H1 (cell line): Measurements from ENCODE around the gene FAM149B1. TPM values are rescaled to one million over a fixed set of nuclear protein-coding genes. Genes with fewer than 3 reads are reported as not detected.
A peak's percentile ranks its signal among the peaks of the same experiment; 100 is the strongest.

ENCODE experiments used
- CTCF ChIA-PET: fragments of 300-600 bp; sonication (Branson Sonifier 250); formaldehyde crosslinking; loops from one replicate; lab custom pipeline; 2021; ENCODE audit not compliant: partially characterized antibody; lab: Charles Lee
- POLR2A ChIA-PET: fragments of 300-600 bp; sonication (Branson Sonifier 250); formaldehyde crosslinking; loops from one replicate; lab custom pipeline; 2021; ENCODE audit warnings: inconsistent platforms; ENCODE audit not compliant: partially characterized antibody; lab: Charles Lee
- DNase-seq, 2 experiments: peaks; one replicate each; pipeline versions ENCODE4 v3.0.0 to v3.0.0-alpha.2; 2010 to 2022; ENCODE audit warnings: low spot score in 2 of 2, low read depth in 1 of 2, mixed read lengths in 1 of 2
- FAIRE-seq: peaks from 2 replicates; lab custom pipeline; 2011; peaks lifted over from hg19 to GRCh38; lab: Jason Lieb, UNC
- H2AFZ ChIP-seq: 2 replicates; pipeline ENCODE4 v1.8.1; 2012; ENCODE audit warnings: low read length, inconsistent platforms
- H2AK5ac ChIP-seq: 2 replicates; pipeline ENCODE4 v1.6.1; 2013; ENCODE audit warnings: low read depth, low read length
- H2BK120ac ChIP-seq: replicated peaks from 2 replicates; pipeline ENCODE3; 2013; ENCODE audit warnings: low read depth, low read length, inconsistent platforms
- H2BK12ac ChIP-seq: 2 replicates; pipeline ENCODE4 v1.6.1; 2013; ENCODE audit warnings: low read depth, low read length
- H2BK15ac ChIP-seq: 2 replicates; pipeline ENCODE4 v1.6.1; 2013; ENCODE audit warnings: low read length
- H2BK20ac ChIP-seq: 2 replicates; pipeline ENCODE4 v1.6.1; 2013; ENCODE audit warnings: low read length
- H2BK5ac ChIP-seq: 2 replicates; pipeline ENCODE4 v1.6.1; 2013; ENCODE audit warnings: low read depth, low read length
- H3K14ac ChIP-seq: 2 replicates; pipeline ENCODE4 v1.6.1; 2013; ENCODE audit warnings: inconsistent platforms; ENCODE audit not compliant: insufficient read length
- H3K18ac ChIP-seq: 2 replicates; pipeline ENCODE4 v1.6.1; 2013; ENCODE audit warnings: low read length; ENCODE audit errors: extremely low read depth
- H3K23ac ChIP-seq: 2 replicates; pipeline ENCODE4 v1.6.1; 2013; ENCODE audit warnings: inconsistent platforms; ENCODE audit not compliant: insufficient read length
- H3K23me2 ChIP-seq: 2 replicates; pipeline ENCODE4 v1.6.1; 2013; ENCODE audit warnings: low read depth, low read length
- H3K27ac ChIP-seq: 2 replicates; pipeline ENCODE4 v1.6.1; 2011; ENCODE audit warnings: low read depth, low read length, inconsistent platforms
- H3K27me3 ChIP-seq, 4 experiments: replicated peaks in 1 of 4; 1 replicate in 1 of 4; 2 replicates in 3 of 4; pipeline versions ENCODE4 v1.6.1 to v1.8.1; 2011 to 2013; ENCODE audit warnings: low read length in 3 of 4, mild to moderate bottlenecking in 3 of 4, inconsistent platforms in 2 of 4, mixed read lengths in 2 of 4, moderate library complexity in 1 of 4; ENCODE audit not compliant: control insufficient read depth in 3 of 4, insufficient read depth in 3 of 4; ENCODE audit errors: extremely low read depth in 1 of 4
- H3K36me3 ChIP-seq, 4 experiments: 2 replicates each; pipeline versions ENCODE4 v1.6.1 to v1.8.1; 2011 to 2013; ENCODE audit warnings: mild to moderate bottlenecking in 4 of 4, low read length in 3 of 4, moderate library complexity in 2 of 4, control low read depth in 1 of 4, inconsistent platforms in 1 of 4; ENCODE audit not compliant: insufficient read depth in 4 of 4, control insufficient read depth in 2 of 4
- H3K4ac ChIP-seq: replicated peaks from 2 replicates; pipeline ENCODE3; 2013; ENCODE audit warnings: low read length, low read depth, mixed read lengths, inconsistent platforms; ENCODE audit not compliant: insufficient read length
- H3K4me1 ChIP-seq, 4 experiments: replicated peaks in 1 of 4; 1 replicate in 1 of 4; 2 replicates in 3 of 4; pipeline versions ENCODE4 v1.6.1 to v1.8.1; 2011 to 2013; ENCODE audit warnings: low read length in 3 of 4, inconsistent platforms in 2 of 4, mixed read lengths in 1 of 4; ENCODE audit not compliant: insufficient read depth in 4 of 4, control insufficient read depth in 3 of 4
- H3K4me2 ChIP-seq, 2 experiments: 2 replicates each; pipeline versions ENCODE4 v1.6.1 to v1.8.1; 2011 to 2013; ENCODE audit warnings: low read depth in 2 of 2, low read length in 2 of 2, control low read depth in 1 of 2, inconsistent platforms in 1 of 2, mild to moderate bottlenecking in 1 of 2; ENCODE audit not compliant: insufficient read depth in 1 of 2
- H3K4me3 ChIP-seq, 4 experiments: fragments of 200-600, 300-600 bp in 1 of 4; sonication (generic), shearing (Covaris generic), sonication (Bioruptor Twin) in 1 of 4; 2 replicates each; pipeline versions ENCODE4 v1.5.1 to v1.8.1; 2011 to 2016; ENCODE audit warnings: low read length in 4 of 4, low read depth in 3 of 4, control low read depth in 2 of 4, inconsistent platforms in 2 of 4, mild to moderate bottlenecking in 2 of 4, mixed read lengths in 1 of 4, moderate library complexity in 1 of 4; ENCODE audit not compliant: insufficient read depth in 2 of 4; ENCODE audit errors: extremely low read depth in 1 of 4
- H3K56ac ChIP-seq: replicated peaks from 2 replicates; pipeline ENCODE3; 2013; ENCODE audit warnings: low read depth, mild to moderate bottlenecking, mixed read lengths, low read length, inconsistent platforms; ENCODE audit not compliant: insufficient read length
- H3K79me1 ChIP-seq: 2 replicates; pipeline ENCODE4 v1.6.1; 2013; ENCODE audit warnings: low read depth, low read length, control low read depth
- H3K79me2 ChIP-seq, 2 experiments: 2 replicates each; pipeline versions ENCODE4 v1.6.1 to v1.8.1; 2012 to 2013; ENCODE audit warnings: low read length in 2 of 2, mild to moderate bottlenecking in 2 of 2, inconsistent platforms in 1 of 2; ENCODE audit not compliant: insufficient read depth in 2 of 2, control insufficient read depth in 1 of 2
- H3K9ac ChIP-seq, 4 experiments: replicated peaks in 1 of 4; 1 replicate in 1 of 4; 2 replicates in 3 of 4; pipeline versions ENCODE4 v1.6.1 to v1.8.1; 2011 to 2013; ENCODE audit warnings: low read depth in 3 of 4, low read length in 3 of 4, control low read depth in 2 of 4, mild to moderate bottlenecking in 2 of 4, moderate library complexity in 2 of 4, inconsistent platforms in 1 of 4; ENCODE audit errors: extremely low read depth in 1 of 4
- H3K9me3 ChIP-seq, 2 experiments: 2 replicates each; pipeline versions ENCODE4 v1.6.1 to v1.8.1; 2012 to 2013; ENCODE audit warnings: mild to moderate bottlenecking in 2 of 2, moderate library complexity in 2 of 2, control low read depth in 1 of 2, inconsistent platforms in 1 of 2, low read depth in 1 of 2, low read length in 1 of 2, mixed read lengths in 1 of 2; ENCODE audit not compliant: insufficient read depth in 2 of 2
- H4K20me1 ChIP-seq, 2 experiments: replicated peaks in 1 of 2; 2 replicates each; pipeline versions ENCODE3 to v1.8.1; 2011 to 2013; ENCODE audit warnings: inconsistent platforms in 2 of 2, low read length in 2 of 2, mild to moderate bottlenecking in 1 of 2; ENCODE audit not compliant: insufficient read depth in 2 of 2, control insufficient read depth in 1 of 2
- H4K5ac ChIP-seq: 2 replicates; pipeline ENCODE4 v1.6.1; 2013; ENCODE audit warnings: low read length, low read depth, mixed read lengths, inconsistent platforms; ENCODE audit not compliant: insufficient read length
- H4K8ac ChIP-seq: 2 replicates; pipeline ENCODE4 v1.8.0; 2013; ENCODE audit warnings: mild to moderate bottlenecking, moderate library complexity, low read length, inconsistent platforms; ENCODE audit not compliant: insufficient read depth; ENCODE audit errors: extremely low read depth
- H4K91ac ChIP-seq: replicated peaks from 2 replicates; pipeline ENCODE3; 2013; ENCODE audit warnings: low read length, mixed read lengths, inconsistent platforms; ENCODE audit not compliant: insufficient read length
- HDAC2 ChIP-seq, 2 experiments: fragments of 300-600 bp in 1 of 2; sonication (generic) in 1 of 2; IDR thresholded peaks; 2 replicates each; pipeline ENCODE4 v1.6.1; 2011 to 2012; ENCODE audit warnings: low read depth in 2 of 2, low read length in 2 of 2, mild to moderate bottlenecking in 2 of 2, moderate library complexity in 2 of 2, borderline replicate concordance in 1 of 2, inconsistent platforms in 1 of 2
- POLR2A ChIP-seq, 2 experiments: IDR thresholded peaks; 1 replicate in 1 of 2; 2 replicates in 1 of 2; pipeline ENCODE4 v1.6.1; 2011; ENCODE audit warnings: low read depth in 2 of 2, low read length in 2 of 2, mild to moderate bottlenecking in 2 of 2; ENCODE audit errors: control extremely low read depth in 1 of 2
- POU5F1 ChIP-seq: IDR thresholded peaks from 2 replicates; pipeline ENCODE4 v1.6.1; 2011; ENCODE audit warnings: low read depth, mild to moderate bottlenecking, low read length, moderate library complexity
- WGBS, 2 experiments: shearing (Covaris generic) in 1 of 2; methylation state at CpG; one replicate each; pipeline versions ENCODE4 v1.1.6 to v1.1.7; 2013 to 2015; ENCODE audit warnings: low lambda C conversion rate in 2 of 2, mixed read lengths in 2 of 2, inconsistent platforms in 1 of 2, low coverage in 1 of 2, missing lambda C conversion rate in 1 of 2; ENCODE audit not compliant: insufficient replicate concordance in 2 of 2, insufficient coverage in 1 of 2, insufficient read length in 1 of 2; ENCODE audit errors: extremely low coverage in 1 of 2, missing lambda C conversion rate in 1 of 2; 5-methylcytosine and 5-hydroxymethylcytosine counted together
- polyA plus RNA-seq, 7 experiments: library from polyadenylated mRNA; depleted of rRNA in 3 of 7; stranded (reverse) in 5 of 7; unstranded in 2 of 7; fragments of >200 nt in 5 of 7; fragments of 200-250 nt in 2 of 7; gene quantifications; 1 replicate in 5 of 7; 2 replicates in 1 of 7; 4 replicates in 1 of 7; pipeline versions ENCODE4 v1.2.1 to v1.2.3, GENCODE V29; 2011 to 2013; ENCODE audit warnings: missing spikeins in 2 of 7, mixed read lengths in 2 of 7
- total RNA-seq: library from RNA; stranded (reverse); fragmentation: NEBNext Ultra II Directional; extraction: Animal tissue kit (Norgen Biotek cat#: 25700); gene quantifications from 2 replicates; pipeline ENCODE4 v1.2.1, GENCODE V29; 2021

Gene FAM149B1
- total and polyA plus RNA-seq, 2 of the 8 experiments (the other 6 are each of a cell fraction or from before 2014, with no cell fraction given), result 16.8 to 21.9 TPM

- no peak overlapping the region for H2AK5ac ChIP-seq
- no peaks in the 10 kb centered on the region; a peak in 2 of 7 replicates for H3K4me1 ChIP-seq
- no peak overlapping the region for H4K5ac ChIP-seq
- H3K27me3 ChIP-seq, result no peaks in the 10 kb centered on the region
- no peak overlapping the region for H2BK12ac ChIP-seq
- no peak overlapping the region for H2BK120ac ChIP-seq
- 86% methylated on average over 8 of the region's 8 CpGs; no CpG with 5 or more reads in 1 of the 2 experiments for WGBS, 2 experiments
- DNase-seq, result no peak
- H2BK5ac ChIP-seq, result no peak overlapping the region
- H3K23ac ChIP-seq, result no peak overlapping the region
- peak overlapping the region; percentile 57 to 92 (median 86); a peak in 6 of 8 replicates for H3K4me3 ChIP-seq
- 0 out of 7 replicates have a peak overlapping the region, but pooled peaks of 1 of the 4 experiments have one; percentile 34 for H3K9ac ChIP-seq
- no peak overlapping the region for H2AFZ ChIP-seq
- H2BK15ac ChIP-seq, result no peak overlapping the region
- ChIA-PET CTCF (no interaction called here), POLR2A (interaction anchor here (0.6 to 4.8 kb wide), 6 partner anchors 10 to 289 kb away, joined by 3 to 62 read pairs (median 8); partner anchors contain the start of gene PPP3CB)
- H4K20me1 ChIP-seq, result peaks cover 2 to 5% of the 10 kb centered on the region in 2 experiments
- H3K56ac ChIP-seq, result no peak overlapping the region
- no peaks in the 10 kb centered on the region for H3K9me3 ChIP-seq
- peaks cover 21 to 63% (median 45%) of the 10 kb centered on the region in 4 experiments for H3K36me3 ChIP-seq
- H4K91ac ChIP-seq, result no peak overlapping the region
- H3K23me2 ChIP-seq, result peaks cover 2% of the 10 kb centered on the region; the same call in 1 of the 2 replicates
- H3K18ac ChIP-seq, result no peak overlapping the region
- H4K8ac ChIP-seq, result no peak overlapping the region
- no peak overlapping the region for H3K14ac ChIP-seq
- no peak overlapping the region for H3K4ac ChIP-seq
- no peak for FAIRE-seq
- peaks cover 3 to 47% of the 10 kb centered on the region in 2 experiments; a peak in 2 of 4 replicates for H3K79me2 ChIP-seq
- H2BK20ac ChIP-seq, result no peak overlapping the region
- no peak overlapping the region for H3K27ac ChIP-seq
- no peaks in the 10 kb centered on the region for H3K79me1 ChIP-seq
- peak overlapping the region; percentile 21 to 69 for H3K4me2 ChIP-seq
- TF ChIP-seq POU5F1 (no peak), HDAC2 (IDR thresholded peaks at IDR 0.05; ENCODE audit: borderline replicate concordance in 1 of 2, low read depth in 2 of 2, low read length in 2 of 2) (no peak), POLR2A (IDR thresholded peaks at IDR 0.05; ENCODE audit: control extremely low read depth in 1 of 2, low read depth in 2 of 2, low read length in 2 of 2) (0 out of 3 replicates have a peak, but pooled peaks of 1 of the 2 experiments have one; percentile 2)
These were observed 77.1 kb downstream of the FAM149B1 start for GRCh38 chr10:73244866-73245477.
